NB4 (cell line): Measurements from ENCODE around the gene PHF2.

Source experiments
- CTCF ChIP-seq: IDR thresholded peaks from one replicate; pipeline ENCODE4 v1.5.1; 2012; ENCODE audit warnings: low read depth, low read length
- MAX ChIP-seq: IDR thresholded peaks from 2 replicates; pipeline ENCODE4 v1.6.1; 2011; ENCODE audit warnings: low read depth, low read length
- MYC ChIP-seq: IDR thresholded peaks from 2 replicates; pipeline ENCODE4 v1.6.1; 2011; ENCODE audit warnings: low read depth, low read length
- POLR2A ChIP-seq: IDR thresholded peaks from 2 replicates; pipeline ENCODE4 v1.6.1; 2011; ENCODE audit warnings: mild to moderate bottlenecking; ENCODE audit not compliant: insufficient read length; ENCODE audit errors: extremely low read depth

- no peak for TF ChIP-seq CTCF
- no peak for TF ChIP-seq POLR2A
- TF ChIP-seq MYC: no peak
- no peak for TF ChIP-seq MAX
Measured at GRCh38 chr9:93653760-93654159, 77.4 kb downstream of the PHF2 start.
